Measurements from ENCODE around the gene DAB1.

DNA sequence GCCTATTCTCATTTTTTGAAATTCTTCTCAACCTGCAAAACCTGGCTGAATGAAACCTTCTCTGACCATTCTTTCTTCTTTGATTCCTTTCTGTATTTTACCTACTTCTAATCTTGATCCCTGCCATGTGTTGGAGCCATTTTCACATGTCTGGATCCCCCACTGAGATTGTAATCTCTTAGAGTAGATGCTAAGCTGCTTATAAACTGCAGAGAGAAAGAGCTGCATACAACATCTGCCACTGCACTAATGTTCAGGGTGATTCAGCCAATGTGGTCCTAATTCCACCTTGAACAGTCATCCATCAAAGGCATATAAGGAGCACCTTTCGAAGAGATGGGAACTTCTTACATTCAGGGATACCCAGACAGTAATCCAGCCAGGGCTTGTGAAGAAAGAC is 16.2 kb upstream of the DAB1 start:
- TF ChIP-seq, protein P1, sequence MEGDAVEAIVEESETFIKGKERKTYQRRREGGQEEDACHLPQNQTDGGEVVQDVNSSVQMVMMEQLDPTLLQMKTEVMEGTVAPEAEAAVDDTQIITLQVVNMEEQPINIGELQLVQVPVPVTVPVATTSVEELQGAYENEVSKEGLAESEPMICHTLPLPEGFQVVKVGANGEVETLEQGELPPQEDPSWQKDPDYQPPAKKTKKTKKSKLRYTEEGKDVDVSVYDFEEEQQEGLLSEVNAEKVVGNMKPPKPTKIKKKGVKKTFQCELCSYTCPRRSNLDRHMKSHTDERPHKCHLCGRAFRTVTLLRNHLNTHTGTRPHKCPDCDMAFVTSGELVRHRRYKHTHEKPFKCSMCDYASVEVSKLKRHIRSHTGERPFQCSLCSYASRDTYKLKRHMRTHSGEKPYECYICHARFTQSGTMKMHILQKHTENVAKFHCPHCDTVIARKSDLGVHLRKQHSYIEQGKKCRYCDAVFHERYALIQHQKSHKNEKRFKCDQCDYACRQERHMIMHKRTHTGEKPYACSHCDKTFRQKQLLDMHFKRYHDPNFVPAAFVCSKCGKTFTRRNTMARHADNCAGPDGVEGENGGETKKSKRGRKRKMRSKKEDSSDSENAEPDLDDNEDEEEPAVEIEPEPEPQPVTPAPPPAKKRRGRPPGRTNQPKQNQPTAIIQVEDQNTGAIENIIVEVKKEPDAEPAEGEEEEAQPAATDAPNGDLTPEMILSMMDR (IDR thresholded peaks at IDR 0.05): no peak
- no peak for TF ChIP-seq POLR2A (IDR thresholded peaks at IDR 0.05)
